ENCODE data around the gene PTPRD.

The PTPRD gene

GRCh38 chr9:8389531-8389930, 2223.3 kb downstream of the PTPRD start:
- DNase-seq, result no peak

GRCh38 chr9:8388132-8388531, 2224.7 kb downstream of the PTPRD start:
- no peak for DNase-seq

GRCh38 chr9:8384091-8384490, 2228.7 kb downstream of the PTPRD start:
- no peak for DNase-seq

GRCh38 chr9:8382777-8383527, 2229.8 kb downstream of the PTPRD start:
- DNase-seq, result no peak

GRCh38 chr9:8382266-8382665, 2230.5 kb downstream of the PTPRD start:
- no peak for DNase-seq

GRCh38 chr9:8381601-8382000, 2231.2 kb downstream of the PTPRD start:
- no peak for DNase-seq

- no peak for DNase-seq
Measured at GRCh38 chr9:8374471-8374870, 2238.3 kb downstream of the PTPRD start.

- DNase-seq, result no peak
Measured at GRCh38 chr9:8371686-8372085, 2241.1 kb downstream of the PTPRD start.

- no peak for DNase-seq
Measured at GRCh38 chr9:8366161-8366926, 2246.5 kb downstream of the PTPRD start.

GRCh38 chr9:8365466-8366160, 2247.2 kb downstream of the PTPRD start:
- DNase-seq, result no peak

GRCh38 chr9:8365029-8365428, 2247.8 kb downstream of the PTPRD start:
- DNase-seq, result no peak

- DNase-seq, result no peak
Measured at GRCh38 chr9:8364026-8364752, 2248.6 kb downstream of the PTPRD start.

- no peak for DNase-seq
Measured at GRCh38 chr9:8362250-8362649, 2250.6 kb downstream of the PTPRD start.

GRCh38 chr9:8361364-8361763, 2251.4 kb downstream of the PTPRD start:
- no peak for DNase-seq

GRCh38 chr9:8356406-8356805, 2256.4 kb downstream of the PTPRD start:
- no peak for DNase-seq

- no peak for DNase-seq
Measured at GRCh38 chr9:8351436-8351835, 2261.4 kb downstream of the PTPRD start.

GRCh38 chr9:8349901-8350300, 2262.9 kb downstream of the PTPRD start:
- DNase-seq, result no peak

- DNase-seq, result no peak
Measured at GRCh38 chr9:8349376-8349775, 2263.4 kb downstream of the PTPRD start.

- DNase-seq, result no peak
Measured at GRCh38 chr9:8348756-8349155, 2264.0 kb downstream of the PTPRD start.

GRCh38 chr9:8346296-8346695, 2266.5 kb downstream of the PTPRD start:
- no peak for DNase-seq

GRCh38 chr9:8338767-8339510, 2273.9 kb downstream of the PTPRD start:
- DNase-seq, result no peak
